Endothelial cell of umbilical vein (primary cell): ENCODE data around the gene NANP. TPM values are rescaled to one million over a fixed set of nuclear protein-coding genes. Genes with fewer than 3 reads are reported as not detected.

Experiments used
- BruUV-seq: library from RNA; stranded (reverse); fragments of 400-500 nt; replicated peaks from 2 replicates; lab custom pipeline; 2021; lab: Mats Ljungman, UMichigan
- CTCF ChIA-PET: fragments of 300-600, 350-600 bp; sonication (Branson Sonifier 250); formaldehyde crosslinking; loops from one replicate; lab custom pipeline; 2021; ENCODE audit warnings: antibody characterized with exemption, inconsistent platforms; lab: Charles Lee
- POLR2A ChIA-PET: fragments of 300-600, 350-600 bp; sonication (Branson Sonifier 250); formaldehyde crosslinking; loops from one replicate; lab custom pipeline; 2021; ENCODE audit warnings: antibody characterized with exemption, inconsistent platforms; lab: Charles Lee
- DNase-seq: peaks from one replicate; pipeline ENCODE4 v3.0.0-alpha.2; 2011; ENCODE audit warnings: low read depth, low spot score
- FAIRE-seq: peaks from 2 replicates; lab custom pipeline; 2011; peaks lifted over from hg19 to GRCh38; lab: Jason Lieb, UNC
- H2AFZ ChIP-seq: 2 replicates; pipeline ENCODE4 v1.6.0; 2012; ENCODE audit warnings: low read depth, low read length, control low read depth, inconsistent platforms
- H3K27ac ChIP-seq: 2 replicates; pipeline ENCODE4 v1.5.1; 2011; ENCODE audit warnings: low read depth, mild to moderate bottlenecking, control low read depth, low read length, moderate library complexity; ENCODE audit not compliant: insufficient read depth
- H3K27me3 ChIP-seq, 2 experiments: 2 replicates each; pipeline versions ENCODE4 v1.6.0 to v1.6.1; 2011; ENCODE audit warnings: low read length in 2 of 2, mixed read lengths in 1 of 2; ENCODE audit not compliant: control insufficient read depth in 2 of 2, insufficient read depth in 2 of 2
- H3K36me3 ChIP-seq, 2 experiments: 2 replicates in 1 of 2; 3 replicates in 1 of 2; pipeline ENCODE4 v1.5.1; 2011; ENCODE audit warnings: low read length in 2 of 2, mild to moderate bottlenecking in 1 of 2, moderate library complexity in 1 of 2; ENCODE audit not compliant: control insufficient read depth in 2 of 2, insufficient read depth in 2 of 2; ENCODE audit errors: extremely low read depth in 1 of 2
- H3K4me1 ChIP-seq: 3 replicates; pipeline ENCODE4 v1.5.1; 2011; ENCODE audit warnings: mild to moderate bottlenecking, low read length; ENCODE audit not compliant: control insufficient read depth, insufficient read depth; ENCODE audit errors: extremely low read depth
- H3K4me2 ChIP-seq: 2 replicates; pipeline ENCODE4 v1.6.1; 2011; ENCODE audit warnings: low read length, control low read depth, mixed read lengths; ENCODE audit not compliant: insufficient read depth
- H3K4me3 ChIP-seq, 3 experiments: fragments of 200-600 bp in 1 of 3; sonication (generic), shearing (Covaris generic) in 1 of 3; replicated peaks in 1 of 3; 2 replicates each; pipeline ENCODE4 v1.5.1; 2011 to 2016; ENCODE audit warnings: control low read depth in 3 of 3, low read length in 3 of 3, mild to moderate bottlenecking in 2 of 3, inconsistent platforms in 1 of 3, low read depth in 1 of 3, moderate library complexity in 1 of 3; ENCODE audit not compliant: insufficient read depth in 1 of 3
- H3K79me2 ChIP-seq: 2 replicates; pipeline ENCODE4 v1.6.0; 2012; ENCODE audit warnings: low read length, inconsistent platforms; ENCODE audit not compliant: control insufficient read depth, insufficient read depth
- H3K9ac ChIP-seq: replicated peaks from 2 replicates; pipeline ENCODE3; 2011; ENCODE audit warnings: low read length, control low read depth; ENCODE audit not compliant: insufficient read depth; ENCODE audit errors: extremely low read depth
- H3K9me1 ChIP-seq: replicated peaks from 3 replicates; pipeline ENCODE4 v1.6.0; 2011; ENCODE audit warnings: mild to moderate bottlenecking, low read length; ENCODE audit not compliant: control insufficient read depth, insufficient read depth; ENCODE audit errors: extremely low read depth
- H3K9me3 ChIP-seq: replicated peaks from 2 replicates; pipeline ENCODE4 v1.5.1; 2012; ENCODE audit warnings: low read length, inconsistent platforms; ENCODE audit not compliant: control insufficient read depth, insufficient read depth
- H4K20me1 ChIP-seq: replicated peaks from 2 replicates; pipeline ENCODE3; 2011; ENCODE audit warnings: mild to moderate bottlenecking, low read length; ENCODE audit not compliant: control insufficient read depth, insufficient read depth; ENCODE audit errors: extremely low read depth
- CTCF ChIP-seq, 2 donors: IDR thresholded peaks; 1 replicate in 1 of 2; 2 replicates in 1 of 2; pipeline ENCODE4 v1.5.1; 2011; ENCODE audit warnings: low read length in 2 of 2, mild to moderate bottlenecking in 2 of 2, moderate library complexity in 2 of 2, control low read depth in 1 of 2, inconsistent platforms in 1 of 2, low read depth in 1 of 2; ENCODE audit not compliant: insufficient read depth in 1 of 2; ENCODE audit errors: extremely low read depth in 1 of 2
- EZH2 ChIP-seq: IDR thresholded peaks from 2 replicates; pipeline ENCODE4 v1.6.1; 2012; ENCODE audit warnings: borderline replicate concordance, low read depth, mild to moderate bottlenecking, moderate library complexity, low read length, inconsistent platforms; ENCODE audit not compliant: severe bottlenecking
- FOS ChIP-seq: IDR thresholded peaks from 2 replicates; pipeline ENCODE4 v1.6.1; 2011; ENCODE audit warnings: mild to moderate bottlenecking, low read length, moderate library complexity, borderline replicate concordance; ENCODE audit not compliant: insufficient read depth
- GATA2 ChIP-seq: IDR thresholded peaks from 2 replicates; pipeline ENCODE4 v1.7.0; 2011; ENCODE audit warnings: low read depth, mild to moderate bottlenecking, moderate library complexity, mixed read lengths, low read length; ENCODE audit not compliant: insufficient read length, insufficient read depth
- JUN ChIP-seq: IDR thresholded peaks from 2 replicates; pipeline ENCODE4 v1.6.1; 2011; ENCODE audit warnings: borderline replicate concordance, low read depth; ENCODE audit not compliant: insufficient read length, insufficient read depth
- MAX ChIP-seq: IDR thresholded peaks from 2 replicates; pipeline ENCODE4 v1.6.1; 2011; ENCODE audit not compliant: insufficient read depth, insufficient read length
- MYC ChIP-seq: IDR thresholded peaks from one replicate; pipeline ENCODE4 v1.6.1; 2011; ENCODE audit warnings: mild to moderate bottlenecking, low read depth, low read length
- POLR2A ChIP-seq: IDR thresholded peaks from 2 replicates; pipeline ENCODE4 v1.6.1; 2012; ENCODE audit warnings: low read depth, mild to moderate bottlenecking, control low read depth, low read length
- POLR2AphosphoS5 ChIP-seq: IDR thresholded peaks from 2 replicates; pipeline ENCODE4 v1.6.1; 2012; ENCODE audit warnings: low read depth, mild to moderate bottlenecking, control low read depth, low read length, moderate library complexity; ENCODE audit not compliant: insufficient read depth
- dilution Hi-C: fragments of 300-500 bp; cut with MboI; formaldehyde crosslinking; loops from one replicate; pipeline ENCODE4 v1.15.0; 2019; ENCODE audit warnings: low sequenced_read_pairs; ENCODE audit not compliant: extremely low pct_ligation_motif_present
- intact Hi-C: fragments of 100-400 bp; cut with micrococcal nuclease; formaldehyde crosslinking; loops from one replicate; pipeline ENCODE4 v1.10.0; 2022
- polyA plus RNA-seq, 4 experiments: library from polyadenylated mRNA; depleted of rRNA in 3 of 4; stranded (reverse) in 3 of 4; unstranded in 1 of 4; fragments of >200 nt; gene quantifications; 2 replicates each; pipeline versions ENCODE4 v1.2.1 to v1.2.3, GENCODE V29; 2011 to 2012; ENCODE audit warnings: missing spikeins in 1 of 4
- total RNA-seq: library from RNA; stranded (reverse); gene quantifications from 2 replicates; pipeline ENCODE4 v1.2.3, GENCODE V29; 2021

NANP gene
- total and polyA plus RNA-seq, 2 donors (not counting 3 experiments of a cell fraction or from before 2014, with no cell fraction given), result 4.2 to 7.5 TPM

- Histone ChIP-seq H3K9ac (no peak overlapping the region), H3K27me3 (no peaks in the 10 kb centered on the region), H3K79me2 (no peaks in the 10 kb centered on the region), H3K4me1 (no peaks in the 10 kb centered on the region), H3K27ac (no peak overlapping the region), H3K4me3 (no peak overlapping the region), H3K4me2 (no peak overlapping the region), H2AFZ (no peak overlapping the region), H3K9me1 (no peaks in the 10 kb centered on the region), H3K9me3 (no peaks in the 10 kb centered on the region), H3K36me3 (no peaks in the 10 kb centered on the region), H4K20me1 (no peaks in the 10 kb centered on the region)
- no TSS peak for BruUV-seq
- dilution Hi-C loops, result no loop called here
- DNase-seq (no peak), FAIRE-seq (no peak)
- ChIA-PET POLR2A (no interaction called here), CTCF (no interaction called here)
- intact Hi-C loops, result no loop called here
- TF ChIP-seq POLR2AphosphoS5 (no peak), FOS (no peak), MAX (no peak), EZH2 (no peak), POLR2A (no peak), GATA2 (no peak), CTCF (IDR thresholded peaks at IDR 0.05; ENCODE audit: extremely low read depth in 1 of 2, insufficient read depth in 1 of 2, low read depth in 1 of 2, low read length in 2 of 2) (no peak), MYC (no peak), JUN (no peak)
These were observed 13.4 kb upstream of the NANP start for GRCh38 chr20:25637247-25637646.
